Putamen (tissue), 1 donor: ENCODE data around the gene RPS15.

Experiments used
- DNase-seq: peaks from one replicate; pipeline ENCODE4 v3.0.0-alpha.2; 2016; ENCODE audit warnings: low spot score

Gene RPS15

DNA sequence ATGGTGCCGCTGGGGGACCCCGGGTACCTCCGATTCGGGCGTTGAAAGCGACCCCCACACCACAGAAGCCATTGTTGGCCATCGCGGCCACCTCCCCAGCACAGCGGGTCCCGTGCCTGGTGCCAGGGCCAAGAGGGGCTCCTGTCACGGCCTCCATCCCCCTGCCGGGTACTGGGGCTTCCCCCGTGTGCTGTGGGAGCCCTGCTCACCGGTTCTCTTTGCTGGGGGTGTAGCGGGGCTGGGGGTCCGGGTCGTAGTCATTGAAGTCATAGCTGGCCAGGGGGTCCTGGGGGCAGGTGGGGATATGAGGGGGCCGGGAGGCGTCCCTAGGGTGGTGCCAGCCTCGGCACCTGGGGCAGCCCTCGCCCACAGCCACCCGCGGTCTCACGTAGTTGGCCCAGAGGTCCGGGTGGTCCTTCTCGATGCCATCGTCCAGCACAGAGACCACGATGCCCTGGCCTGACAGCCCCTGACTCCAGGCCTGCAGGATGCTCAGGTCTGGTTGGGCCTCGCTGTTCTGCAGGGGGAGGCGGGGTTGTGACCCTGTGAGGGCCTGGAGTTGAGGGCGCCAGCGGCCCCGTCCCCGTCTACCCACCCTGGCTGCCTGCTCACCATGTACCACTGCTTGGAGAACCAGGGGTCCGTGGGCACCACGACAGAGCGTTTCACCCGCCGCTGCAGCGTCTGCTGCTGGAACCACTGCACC, 49.5 kb downstream of the RPS15 start:
- no peak for DNase-seq

DNA sequence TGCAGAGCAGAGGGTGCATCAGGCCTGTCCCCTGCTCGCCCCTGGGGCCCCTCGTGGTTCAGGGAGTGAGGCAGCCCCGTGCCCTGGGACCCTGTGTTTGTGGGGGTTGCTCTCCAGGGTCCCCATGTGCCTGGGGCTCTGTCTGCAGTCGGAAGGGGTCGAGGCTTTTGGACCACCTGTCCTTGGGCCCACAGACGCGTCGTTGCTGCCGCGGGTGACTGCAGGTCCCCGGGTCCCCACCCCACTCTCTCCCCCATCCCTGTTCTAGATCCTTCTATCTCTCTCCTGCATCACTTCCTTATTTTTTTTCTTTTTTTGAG, 50.0 kb downstream of the RPS15 start:
- DNase-seq: no peak

DNA sequence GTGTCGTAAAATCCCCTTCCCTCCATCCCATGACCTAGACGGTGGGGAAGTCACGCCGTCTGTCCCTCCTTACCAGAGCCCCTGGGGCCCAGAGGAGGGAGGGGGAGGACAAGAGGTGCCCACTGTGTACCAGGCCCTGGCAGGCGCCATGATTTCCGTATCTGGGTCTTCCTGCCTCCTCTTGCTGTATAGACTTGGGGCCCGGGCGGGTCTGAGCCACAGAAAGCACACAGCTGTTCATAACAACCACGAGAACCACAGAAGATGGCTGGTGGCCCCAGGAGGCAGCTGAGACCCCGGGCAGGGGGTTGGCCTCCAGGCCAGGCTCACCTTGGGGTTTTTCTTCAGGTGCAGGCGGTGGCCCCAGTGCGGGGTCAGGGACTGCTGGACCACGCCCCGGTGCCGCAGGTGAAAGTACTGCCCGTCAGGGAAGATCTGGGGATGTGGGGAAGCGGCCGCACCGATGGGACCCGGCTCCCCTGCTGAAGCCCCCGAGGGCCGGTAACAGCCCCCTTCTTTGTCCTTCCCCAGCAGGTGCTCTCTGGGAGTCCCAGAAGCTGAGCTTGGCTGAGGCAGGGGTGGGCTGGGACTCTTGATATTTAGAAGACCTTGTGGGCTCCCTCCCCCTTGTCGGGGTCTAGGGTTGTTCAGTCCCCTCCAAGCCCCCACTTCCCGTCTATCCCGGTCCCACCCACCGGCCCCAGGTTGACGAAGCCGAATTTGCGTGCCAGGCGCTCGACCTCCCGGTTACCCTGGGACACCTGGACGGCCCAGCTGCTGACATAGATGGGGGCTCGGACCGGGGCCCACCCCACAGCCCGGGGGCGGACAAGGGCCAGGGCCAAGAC, 51.5 kb downstream of the RPS15 start:
- no peak for DNase-seq
